K562 (cell line): ENCODE measurements around the gene RARRES1. TPM values are rescaled to one million over a fixed set of nuclear protein-coding genes. Genes with fewer than 3 reads are reported as not detected.

Experiments
- ATAC-seq: fragments of 200-7000 bp; cut with Tn5 transposase; 3 replicates; pipeline ENCODE4 v1.9.1; 2020; ENCODE audit warnings: moderate library complexity
- BruUV-seq: library from RNA; stranded (reverse); fragments of 400-500 nt; replicated peaks from 2 replicates; lab custom pipeline; 2021; lab: Mats Ljungman, UMichigan
- CTCF ChIA-PET: fragments of 300-600 bp; formaldehyde crosslinking; extraction: SDS; loops from one replicate; lab custom pipeline; 2021; ENCODE audit warnings: low intra/inter-chr PET ratio; lab: Yijun Ruan, JAX
- POLR2A ChIA-PET: fragments of 300-600, 350-650 bp; sonication (Branson Sonifier 250); formaldehyde crosslinking; extraction: SDS; loops from one replicate; lab custom pipeline; 2021; ENCODE audit warnings: antibody characterized with exemption, inconsistent platforms; lab: Yijun Ruan, JAX
- DNase-seq, 4 experiments: peaks; one replicate each; pipeline versions ENCODE4 v3.0.0 to v3.0.0-alpha.2; 2011 to 2018; ENCODE audit warnings: low spot score in 3 of 4, mixed read lengths in 3 of 4; ENCODE audit errors: extremely low read depth in 1 of 4
- FAIRE-seq: peaks from 2 replicates; lab custom pipeline; 2011; peaks lifted over from hg19 to GRCh38; lab: Jason Lieb, UNC
- H2AFZ ChIP-seq: 2 replicates; pipeline ENCODE4 v1.6.0; 2011; ENCODE audit warnings: low read depth, low read length, control low read depth, inconsistent platforms
- H3K27ac ChIP-seq: fragments of 200-600 bp; 3 replicates; pipeline ENCODE4 v1.8.0; 2011; ENCODE audit warnings: low read depth, mild to moderate bottlenecking, control low read depth, inconsistent platforms, low read length, moderate library complexity, mixed read lengths; ENCODE audit errors: extremely low read depth
- H3K27me3 ChIP-seq, 2 experiments: fragments of 300-600 bp in 1 of 2; 2 replicates in 1 of 2; 3 replicates in 1 of 2; pipeline versions ENCODE4 v1.6.0 to v1.8.0; 2011; ENCODE audit warnings: inconsistent platforms in 2 of 2, low read length in 2 of 2, mild to moderate bottlenecking in 1 of 2, mixed read lengths in 1 of 2, moderate library complexity in 1 of 2; ENCODE audit not compliant: control insufficient read depth in 2 of 2, insufficient read depth in 2 of 2
- H3K36me3 ChIP-seq: fragments of 300-600 bp; 3 replicates; pipeline ENCODE4 v1.8.0; 2011; ENCODE audit warnings: mild to moderate bottlenecking, low read length, inconsistent platforms; ENCODE audit not compliant: control insufficient read depth, insufficient read depth
- H3K4me1 ChIP-seq, 2 experiments: fragments of 200-600 bp in 1 of 2; replicated peaks in 1 of 2; 2 replicates in 1 of 2; 3 replicates in 1 of 2; pipeline versions ENCODE4 v1.5.1 to v1.8.0; 2011; ENCODE audit warnings: inconsistent platforms in 2 of 2, low read length in 2 of 2, mild to moderate bottlenecking in 1 of 2, mixed read lengths in 1 of 2, moderate library complexity in 1 of 2; ENCODE audit not compliant: control insufficient read depth in 2 of 2, insufficient read depth in 2 of 2
- H3K4me2 ChIP-seq: 2 replicates; pipeline ENCODE4 v1.6.1; 2011; ENCODE audit warnings: low read length, control low read depth, inconsistent platforms, mixed read lengths; ENCODE audit not compliant: insufficient read depth
- H3K4me3 ChIP-seq: fragments of 200-600 bp; sonication (generic), shearing (Covaris generic); 2 replicates; pipeline ENCODE4 v1.5.1; 2016; ENCODE audit warnings: control low read depth, inconsistent platforms
- H3K79me2 ChIP-seq: fragments of 200-600 bp; 3 replicates; pipeline ENCODE4 v1.8.0; 2011; ENCODE audit warnings: low read length, inconsistent platforms; ENCODE audit not compliant: control insufficient read depth, insufficient read depth
- H3K9ac ChIP-seq, 2 experiments: 2 replicates each; pipeline versions ENCODE4 v1.6.0 to v1.6.1; 2011; ENCODE audit warnings: low read depth in 2 of 2, low read length in 2 of 2, control low read depth in 1 of 2, inconsistent platforms in 1 of 2, mild to moderate bottlenecking in 1 of 2, mixed read lengths in 1 of 2; ENCODE audit not compliant: insufficient read depth in 1 of 2
- H3K9me1 ChIP-seq: one replicate; pipeline ENCODE4 v1.6.0; 2011; ENCODE audit warnings: inconsistent platforms, mild to moderate bottlenecking, low read length, moderate library complexity; ENCODE audit not compliant: control insufficient read depth, insufficient read depth
- H3K9me3 ChIP-seq: replicated peaks from 2 replicates; pipeline ENCODE4 v1.5.1; 2011; ENCODE audit warnings: low read depth, low read length, inconsistent platforms; ENCODE audit not compliant: control insufficient read depth, insufficient read depth
- H4K20me1 ChIP-seq: replicated peaks from 2 replicates; pipeline ENCODE4 v1.6.1; 2011; ENCODE audit warnings: low read length, inconsistent platforms, mixed read lengths; ENCODE audit not compliant: control insufficient read depth, insufficient read depth
- BRF1 ChIP-seq: IDR thresholded peaks from 3 replicates; pipeline ENCODE4 v1.6.1; 2011; ENCODE audit warnings: borderline replicate concordance, mild to moderate bottlenecking; ENCODE audit not compliant: insufficient read length; ENCODE audit errors: extremely low read depth
- FOXK1 ChIP-seq: sonication (generic); formaldehyde crosslinking; IDR thresholded peaks from 2 replicates; pipeline ENCODE4 v1.8.0; 2022; ENCODE audit warnings: missing genetic modification reagents, mild to moderate bottlenecking, borderline replicate concordance
- GTF2F1 ChIP-seq: IDR thresholded peaks from 2 replicates; pipeline ENCODE4 v1.6.1; 2011; ENCODE audit warnings: low read depth, low read length, improper control_type of control experiment
- HNRNPUL1 ChIP-seq: fragments of 200-400 bp; formaldehyde crosslinking; IDR thresholded peaks from 2 replicates; pipeline ENCODE4 v1.6.1; 2017; ENCODE audit warnings: low read length
- IRF1 ChIP-seq: sonication (generic); formaldehyde crosslinking; IDR thresholded peaks from 2 replicates; pipeline ENCODE4 v1.8.0; 2022; ENCODE audit warnings: missing genetic modification reagents, mild to moderate bottlenecking, borderline replicate concordance
- KLF6 ChIP-seq: fragments of 250-450 bp; sonication (Bioruptor Pico); IDR thresholded peaks from 2 replicates; pipeline ENCODE4 v1.4.0; 2020; ENCODE audit warnings: mild to moderate bottlenecking, moderate library complexity, borderline replicate concordance
- MIER1 ChIP-seq: fragments of 450-650 bp; IDR thresholded peaks from 2 replicates; pipeline ENCODE4 v1.6.1; 2016; ENCODE audit warnings: antibody characterized with exemption, mild to moderate bottlenecking, low read depth
- NCOA2 ChIP-seq, 2 experiments: fragments of 450-650 bp; IDR thresholded peaks; 2 replicates each; pipeline ENCODE4 v1.6.1; 2018; ENCODE audit warnings: mild to moderate bottlenecking in 2 of 2, moderate library complexity in 1 of 2; ENCODE audit not compliant: partially characterized antibody in 2 of 2
- PRMT5 ChIP-seq: sonication (generic); formaldehyde crosslinking; IDR thresholded peaks from 2 replicates; pipeline ENCODE4 v1.5.0; 2020; ENCODE audit warnings: missing genetic modification reagents
- PURB ChIP-seq: sonication (generic); formaldehyde crosslinking; IDR thresholded peaks from 2 replicates; pipeline ENCODE4 v1.9.0; 2021; ENCODE audit warnings: low read depth, mild to moderate bottlenecking, missing genetic modification reagents
- SRSF1 ChIP-seq: fragments of 200-400 bp; formaldehyde crosslinking; IDR thresholded peaks from 2 replicates; pipeline ENCODE4 v1.6.1; 2017; ENCODE audit warnings: mild to moderate bottlenecking, low read depth, low read length, moderate library complexity
- TAF7 ChIP-seq: fragments of 450-650 bp; IDR thresholded peaks from 2 replicates; pipeline ENCODE4 v1.6.1; 2016; ENCODE audit warnings: missing genetic modification characterization, missing compliant biosample characterization
- TCF7L2 ChIP-seq: fragments of 150-350 bp; IDR thresholded peaks from 2 replicates; pipeline ENCODE4 v1.6.1; 2016; ENCODE audit warnings: low read depth, mild to moderate bottlenecking, low read length, moderate library complexity
- ZBTB26 ChIP-seq: fragments of 450-650 bp; formaldehyde crosslinking; IDR thresholded peaks from 2 replicates; pipeline ENCODE4 v1.4.0; 2022; ENCODE audit warnings: missing genetic modification characterization
- ZNF3 ChIP-seq: fragments of 250-450 bp; sonication (Bioruptor Pico); IDR thresholded peaks from 2 replicates; pipeline ENCODE4 v1.5.0; 2021; ENCODE audit warnings: mild to moderate bottlenecking, moderate library complexity
- ZNF347 ChIP-seq: fragments of 450-650 bp; formaldehyde crosslinking; IDR thresholded peaks from 2 replicates; pipeline ENCODE4 v1.4.0; 2020; ENCODE audit warnings: low read depth, mild to moderate bottlenecking, moderate library complexity
- ZNF589 ChIP-seq: fragments of 200-800 bp; sonication (Bioruptor generic); IDR thresholded peaks from 2 replicates; pipeline ENCODE4 v1.6.1; 2016; ENCODE audit warnings: low read depth, missing genetic modification characterization, missing compliant biosample characterization
- WGBS: fragments of 100-300 bp; shearing (Covaris generic); methylation state at CpG from one replicate; pipeline ENCODE4 v1.1.6; 2016; ENCODE audit warnings: low coverage, mixed read lengths; ENCODE audit not compliant: insufficient coverage; ENCODE audit errors: missing lambda C conversion rate; 5-methylcytosine and 5-hydroxymethylcytosine counted together
- in situ Hi-C: fragments of 300-500 bp; cut with MboI; formaldehyde crosslinking; loops from 4 replicates; pipeline ENCODE4 v1.15.0; 2018; ENCODE audit warnings: inconsistent platforms, mixed read lengths
- intact Hi-C: fragments of 100-400 bp; cut with micrococcal nuclease; formaldehyde crosslinking; loops from 2 replicates; pipeline ENCODE4 v1.14.2; 2022
- polyA plus RNA-seq, 8 experiments: library from polyadenylated mRNA; depleted of rRNA in 4 of 8; stranded (reverse) in 5 of 8; unstranded in 3 of 8; fragments of >200 nt; fragmentation: Nextera tagmentation in 2 of 8; fragmentation: Illumina TruSeq in 1 of 8; extraction: Ambion mirVana in 2 of 8; extraction: Trizol in 1 of 8; gene quantifications; 2 replicates each; pipeline versions ENCODE4 v1.2.1 to v1.2.3, GENCODE V29; 2011 to 2014; ENCODE audit warnings: inconsistent platforms in 1 of 8, missing spikeins in 1 of 8
- total RNA-seq, 7 experiments: library from RNA; depleted of rRNA in 6 of 7; stranded (reverse); fragments of >200 nt in 6 of 7; fragmentation: Illumina TruSeq in 2 of 7; extraction: Trizol in 2 of 7; gene quantifications; 2 replicates each; pipeline versions ENCODE4 v1.2.1 to v1.2.3, GENCODE V29; 2011 to 2021; ENCODE audit warnings: low replicate concordance in 1 of 7
- TF ChIP-seq, protein P1 (sequence below): sonication (generic); formaldehyde crosslinking; IDR thresholded peaks from 2 replicates; pipeline ENCODE4 v1.8.1; 2022; ENCODE audit warnings: missing genetic modification reagents
- TF ChIP-seq, protein P2 (sequence below): fragments of 450-650 bp; formaldehyde crosslinking; conservative IDR thresholded peaks from 2 replicates; pipeline ENCODE4 v1.4.0; 2022; ENCODE audit warnings: mild to moderate bottlenecking, missing genetic modification characterization

Gene RARRES1
- total and polyA plus RNA-seq, 9 of the 15 experiments (the other 6 are each of a cell fraction or from before 2014, with no cell fraction given) = not detected

- Histone ChIP-seq H3K4me2 (no peak overlapping the region), H3K27me3 (no peaks in the 10 kb centered on the region), H3K9me1 (no peaks in the 10 kb centered on the region), H3K9me3 (peaks cover 6% of the 10 kb centered on the region; the same call in 1 of the 2 replicates), H3K4me1 (peaks cover 0 to 3% of the 10 kb centered on the region in 2 experiments; a peak in 2 of 5 replicates), H4K20me1 (no peaks in the 10 kb centered on the region), H3K9ac (no peak overlapping the region), H3K79me2 (no peaks in the 10 kb centered on the region), H3K27ac (no peak overlapping the region), H3K36me3 (peaks cover 16% of the 10 kb centered on the region; the same call in 2 of the 3 replicates), H2AFZ (no peak overlapping the region), H3K4me3 (no peak overlapping the region)
- WGBS = 71% methylated on average over 3 of the region's 3 CpGs
- ChIA-PET POLR2A (interaction anchor here (1.0 kb wide), 1 partner anchor 9 kb away, joined by 3 read pairs; no protein-coding TSS in a partner anchor), CTCF (interaction anchor here (1.1 kb wide), 1 partner anchor 55 kb away, joined by 3 read pairs; no protein-coding TSS in a partner anchor)
- TF ChIP-seq MIER1 (no peak), IRF1 (CRISPR knock-in tag) (no peak), KLF6 (CRISPR knock-in tag) (no peak), GTF2F1 (no peak), PURB (CRISPR knock-in tag) (no peak), HNRNPUL1 (no peak), BRF1 (no peak), ZNF3 (CRISPR knock-in tag) (no peak), ZNF589 (no peak), FOXK1 (CRISPR knock-in tag) (no peak), ZBTB26 (no peak), PRMT5 (CRISPR knock-in tag) (no peak), TAF7 (tag) (no peak), TCF7L2 (no peak), SRSF1 (no peak), NCOA2 (IDR thresholded peaks at IDR 0.05; ENCODE audit: partially characterized antibody in 2 of 2) (no peak), ZNF347 (CRISPR knock-in tag) (no peak)
- TF ChIP-seq, protein P1, sequence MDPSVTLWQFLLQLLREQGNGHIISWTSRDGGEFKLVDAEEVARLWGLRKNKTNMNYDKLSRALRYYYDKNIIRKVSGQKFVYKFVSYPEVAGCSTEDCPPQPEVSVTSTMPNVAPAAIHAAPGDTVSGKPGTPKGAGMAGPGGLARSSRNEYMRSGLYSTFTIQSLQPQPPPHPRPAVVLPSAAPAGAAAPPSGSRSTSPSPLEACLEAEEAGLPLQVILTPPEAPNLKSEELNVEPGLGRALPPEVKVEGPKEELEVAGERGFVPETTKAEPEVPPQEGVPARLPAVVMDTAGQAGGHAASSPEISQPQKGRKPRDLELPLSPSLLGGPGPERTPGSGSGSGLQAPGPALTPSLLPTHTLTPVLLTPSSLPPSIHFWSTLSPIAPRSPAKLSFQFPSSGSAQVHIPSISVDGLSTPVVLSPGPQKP = no peak
- TF ChIP-seq, protein P2, sequence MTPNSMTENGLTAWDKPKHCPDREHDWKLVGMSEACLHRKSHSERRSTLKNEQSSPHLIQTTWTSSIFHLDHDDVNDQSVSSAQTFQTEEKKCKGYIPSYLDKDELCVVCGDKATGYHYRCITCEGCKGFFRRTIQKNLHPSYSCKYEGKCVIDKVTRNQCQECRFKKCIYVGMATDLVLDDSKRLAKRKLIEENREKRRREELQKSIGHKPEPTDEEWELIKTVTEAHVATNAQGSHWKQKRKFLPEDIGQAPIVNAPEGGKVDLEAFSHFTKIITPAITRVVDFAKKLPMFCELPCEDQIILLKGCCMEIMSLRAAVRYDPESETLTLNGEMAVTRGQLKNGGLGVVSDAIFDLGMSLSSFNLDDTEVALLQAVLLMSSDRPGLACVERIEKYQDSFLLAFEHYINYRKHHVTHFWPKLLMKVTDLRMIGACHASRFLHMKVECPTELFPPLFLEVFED (CRISPR knock-in tag) = no peak
- DNase-seq = no peak
- intact Hi-C loops (no loop called here), in situ Hi-C loops (no loop called here)
- no peak for ATAC-seq
- BruUV-seq = no TSS peak
- FAIRE-seq = no peak
Observed at GRCh38 chr3:158733656-158734055, 1.4 kb upstream of the RARRES1 start.
